HS-5 (cell line): ENCODE data around the gene ZBTB25.
A peak's percentile ranks its signal among the peaks of the same experiment; 100 is the strongest.

Experiments used
- DNase-seq: peaks from one replicate; pipeline ENCODE4 v3.0.0-alpha.2; 2012; ENCODE audit warnings: low read depth

Gene ZBTB25

DNA sequence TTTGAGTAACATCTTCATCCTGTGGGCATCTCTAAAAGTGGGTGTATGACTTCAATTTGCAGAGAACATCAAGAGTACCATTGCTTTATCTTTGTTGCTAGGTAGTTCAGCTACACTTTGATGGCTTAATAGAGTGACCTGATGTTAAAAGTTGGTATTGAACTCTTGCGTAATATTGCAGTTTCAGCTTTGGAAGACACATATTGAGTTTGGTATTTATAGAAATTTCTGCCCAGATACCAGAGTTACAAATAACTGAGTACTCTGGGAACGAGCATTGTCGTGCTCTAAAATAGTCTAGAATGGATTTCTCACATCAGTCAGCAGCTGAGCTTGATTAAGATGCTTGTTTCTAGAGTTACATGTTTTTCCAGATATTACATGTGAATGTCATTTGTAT is 63.1 kb downstream of the ZBTB25 start:
- DNase-seq = no peak

GRCh38 chr14:64439141-64439540 is 64.5 kb downstream of the ZBTB25 start:
- DNase-seq = no peak

- peak; percentile 73 for DNase-seq
Observed at GRCh38 chr14:64438181-64438841, 65.3 kb downstream of the ZBTB25 start.

DNA sequence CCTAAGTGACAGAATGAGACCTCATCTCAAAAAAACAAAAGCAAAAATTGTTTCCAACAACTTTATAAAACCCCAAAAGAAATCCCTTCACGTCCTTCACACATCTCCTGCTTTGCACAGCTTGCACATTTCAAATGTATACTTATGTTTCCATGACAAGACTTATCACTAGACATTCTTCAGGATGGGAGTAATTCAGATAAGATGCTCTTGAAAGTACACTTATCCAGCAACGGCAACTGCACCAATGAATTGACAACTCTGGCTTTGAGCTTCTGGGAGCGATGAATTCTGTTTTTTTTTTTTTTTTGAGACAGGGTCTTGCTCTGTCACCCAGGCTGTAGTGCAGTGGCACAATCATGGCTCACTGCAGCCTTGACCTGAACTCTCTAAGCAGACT is 69.1 kb downstream of the ZBTB25 start:
- DNase-seq = no peak

GRCh38 chr14:64423987-64424386 is 79.7 kb downstream of the ZBTB25 start:
- no peak for DNase-seq

GRCh38 chr14:64422756-64423155 is 80.9 kb downstream of the ZBTB25 start:
- DNase-seq = no peak

DNA sequence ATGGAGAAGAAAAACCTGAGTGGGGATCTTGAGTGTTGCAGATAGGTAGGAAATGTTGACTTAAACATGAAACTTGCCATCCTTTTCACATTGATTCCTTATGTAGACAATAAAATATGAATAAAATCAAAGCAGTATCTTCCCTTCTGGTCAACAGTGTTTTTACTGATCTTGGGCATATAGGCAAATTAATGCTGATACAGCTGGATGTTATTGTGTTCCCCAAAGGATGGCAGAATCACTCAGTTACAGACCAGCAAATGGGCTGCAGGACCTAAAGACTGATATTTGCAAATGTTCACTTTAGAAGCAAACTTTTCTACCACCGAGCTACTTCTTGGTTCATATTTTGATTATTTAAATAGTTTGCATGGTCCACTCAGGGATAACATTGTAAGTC is 81.6 kb downstream of the ZBTB25 start:
- no peak for DNase-seq

DNA sequence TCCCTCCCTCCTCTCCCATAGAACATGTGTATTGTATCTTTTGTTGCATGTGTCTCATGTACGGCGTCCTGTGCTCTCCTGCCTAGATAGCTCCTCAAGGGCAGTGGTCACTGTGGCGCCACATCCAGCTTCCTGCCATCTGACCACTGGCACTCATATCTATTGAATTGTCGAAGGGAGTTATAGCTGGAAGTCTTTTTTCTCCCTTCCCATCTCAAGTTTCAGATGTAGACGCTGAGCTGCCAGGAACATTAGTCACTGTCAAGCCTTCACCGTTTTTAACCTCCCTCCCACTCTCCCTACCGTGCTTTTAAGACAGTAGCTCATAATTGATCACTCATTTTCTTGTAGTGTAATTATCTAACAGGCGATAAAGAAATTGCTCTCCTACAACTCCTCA is 82.5 kb downstream of the ZBTB25 start:
- no peak for DNase-seq

DNA sequence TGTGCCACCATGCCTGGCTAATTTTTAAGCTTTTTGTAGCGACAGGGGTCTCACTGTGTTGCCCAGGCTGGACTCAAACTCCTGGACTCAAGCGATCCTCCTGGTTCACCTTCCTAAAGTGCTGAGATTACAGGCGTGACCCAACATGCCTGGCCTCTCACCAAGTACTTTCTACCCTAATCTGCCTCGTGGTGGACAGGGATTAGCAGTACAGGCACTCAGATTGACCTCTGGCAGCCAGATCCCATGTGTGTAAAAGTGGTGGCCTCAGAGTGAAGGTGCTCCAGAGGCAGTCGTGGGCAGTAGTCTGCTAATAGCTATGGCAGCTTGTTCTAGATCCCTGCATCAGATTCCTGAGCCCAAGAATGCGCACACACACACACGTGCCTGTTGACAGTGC is 84.6 kb downstream of the ZBTB25 start:
- DNase-seq = no peak

DNA sequence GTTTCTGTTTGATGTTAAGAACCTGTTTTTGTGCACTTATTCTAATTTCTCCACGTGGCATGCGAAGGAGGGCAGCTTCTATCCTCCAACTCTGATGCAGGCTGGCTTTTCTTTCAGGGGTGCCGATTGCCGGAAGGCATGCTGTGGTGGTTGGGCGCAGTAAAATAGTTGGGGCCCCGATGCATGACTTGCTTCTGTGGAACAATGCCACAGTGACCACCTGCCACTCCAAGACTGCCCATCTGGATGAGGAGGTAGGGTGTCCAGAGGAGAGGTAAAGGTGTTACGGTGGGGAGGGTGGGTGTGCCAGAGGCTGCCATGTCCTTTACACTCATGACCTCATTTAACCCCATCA is 85.9 kb downstream of the ZBTB25 start:
- no peak for DNase-seq

GRCh38 chr14:64417055-64417770 is 86.4 kb downstream of the ZBTB25 start:
- no peak for DNase-seq

- DNase-seq = no peak
Observed at GRCh38 chr14:64416348-64416932, 87.2 kb downstream of the ZBTB25 start.

- no peak for DNase-seq
Observed at GRCh38 chr14:64412237-64412636, 91.4 kb downstream of the ZBTB25 start.

- no peak for DNase-seq
Observed at GRCh38 chr14:64411001-64411400, 92.6 kb downstream of the ZBTB25 start.

- no peak for DNase-seq
Observed at GRCh38 chr14:64410084-64410774, 93.4 kb downstream of the ZBTB25 start.

GRCh38 chr14:64409126-64409920 is 94.3 kb downstream of the ZBTB25 start:
- DNase-seq = no peak

- DNase-seq = no peak
Observed at GRCh38 chr14:64407329-64407728, 96.3 kb downstream of the ZBTB25 start.

DNA sequence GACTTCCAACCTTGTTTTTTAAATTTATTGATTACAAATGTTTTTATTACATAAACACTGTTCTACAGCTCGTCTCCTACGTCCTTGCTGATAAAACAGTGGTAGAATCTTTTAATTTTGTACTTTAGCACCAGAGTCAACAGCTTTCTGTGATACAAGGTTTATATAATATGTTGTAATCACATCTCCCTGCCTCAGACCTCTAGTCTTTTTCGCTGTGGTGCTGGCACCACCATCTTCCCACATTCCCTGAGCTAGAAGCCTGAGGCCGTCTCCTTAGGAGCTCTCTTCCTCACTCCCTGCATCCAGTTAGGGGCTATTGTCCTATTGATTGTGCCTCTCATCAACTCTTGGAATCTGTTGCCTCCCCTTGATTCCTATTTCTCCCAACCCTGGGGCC is 98.3 kb downstream of the ZBTB25 start:
- no peak for DNase-seq

- DNase-seq = no peak
Observed at GRCh38 chr14:64401949-64402348, 101.7 kb downstream of the ZBTB25 start.

- no peak for DNase-seq
Observed at GRCh38 chr14:64400829-64401459, 102.7 kb downstream of the ZBTB25 start.
